ENCODE results near the gene BZW1. TPM values are rescaled to one million over a fixed set of nuclear protein-coding genes. Genes with fewer than 3 reads are reported as not detected.

The BZW1 gene
- total RNA-seq, 1 donor from 2014 or later: 214 TPM

- Mint-ChIP-seq H3K36me3 (ENCODE audit: unreplicated experiment) (no peaks in the 10 kb centered on the region), H3K27ac (ENCODE audit: unreplicated experiment) (no peak overlapping the region), H3K4me1 (ENCODE audit: unreplicated experiment) (no peaks in the 10 kb centered on the region), H3K27me3 (ENCODE audit: unreplicated experiment) (peaks cover 4% of the 10 kb centered on the region), H3K4me3 (ENCODE audit: unreplicated experiment) (no peak overlapping the region), H3K9me3 (ENCODE audit: unreplicated experiment) (no peaks in the 10 kb centered on the region)
- no peak for TF ChIP-seq CTCF (IDR thresholded peaks at IDR 0.05)
- DNase-seq (ENCODE audit: extremely low spot score, unreplicated experiment): peak; percentile 83
Observed at GRCh38 chr2:200843993-200844948, 32.6 kb downstream of the BZW1 start.

GRCh38 chr2:200845194-200845593, 33.5 kb downstream of the BZW1 start:
- Mint-ChIP-seq H3K36me3 (ENCODE audit: unreplicated experiment) (no peaks in the 10 kb centered on the region), H3K4me1 (ENCODE audit: unreplicated experiment) (no peaks in the 10 kb centered on the region), H3K27me3 (ENCODE audit: unreplicated experiment) (peaks cover 4% of the 10 kb centered on the region), H3K4me3 (ENCODE audit: unreplicated experiment) (no peak overlapping the region), H3K27ac (ENCODE audit: unreplicated experiment) (no peak overlapping the region), H3K9me3 (ENCODE audit: unreplicated experiment) (no peaks in the 10 kb centered on the region)
- no peak for TF ChIP-seq CTCF (IDR thresholded peaks at IDR 0.05)
- DNase-seq (ENCODE audit: extremely low spot score, unreplicated experiment): no peak

- DNase-seq (ENCODE audit: extremely low spot score, unreplicated experiment): no peak
- H3K27ac Mint-ChIP-seq (ENCODE audit: unreplicated experiment): no peak overlapping the region
- H3K9me3 Mint-ChIP-seq (ENCODE audit: unreplicated experiment): no peaks in the 10 kb centered on the region
- peaks cover 4% of the 10 kb centered on the region for H3K27me3 Mint-ChIP-seq (ENCODE audit: unreplicated experiment)
- no peak overlapping the region for H3K4me3 Mint-ChIP-seq (ENCODE audit: unreplicated experiment)
- H3K4me1 Mint-ChIP-seq (ENCODE audit: unreplicated experiment): no peaks in the 10 kb centered on the region
- TF ChIP-seq CTCF (IDR thresholded peaks at IDR 0.05): no peak
- H3K36me3 Mint-ChIP-seq (ENCODE audit: unreplicated experiment): peaks cover 6% of the 10 kb centered on the region
Observed at GRCh38 chr2:200845669-200846325, 34.1 kb downstream of the BZW1 start.

GRCh38 chr2:200847269-200847668, 35.6 kb downstream of the BZW1 start:
- Mint-ChIP-seq H3K27me3 (ENCODE audit: unreplicated experiment) (peaks cover 4% of the 10 kb centered on the region), H3K9me3 (ENCODE audit: unreplicated experiment) (no peaks in the 10 kb centered on the region), H3K4me3 (ENCODE audit: unreplicated experiment) (no peak overlapping the region), H3K27ac (ENCODE audit: unreplicated experiment) (no peak overlapping the region), H3K4me1 (ENCODE audit: unreplicated experiment) (no peaks in the 10 kb centered on the region), H3K36me3 (ENCODE audit: unreplicated experiment) (peaks cover 16% of the 10 kb centered on the region)
- DNase-seq (ENCODE audit: extremely low spot score, unreplicated experiment): no peak
- TF ChIP-seq CTCF (IDR thresholded peaks at IDR 0.05): no peak

GRCh38 chr2:200847939-200848338, 36.2 kb downstream of the BZW1 start:
- no peak for DNase-seq (ENCODE audit: extremely low spot score, unreplicated experiment)
- Mint-ChIP-seq H3K4me1 (ENCODE audit: unreplicated experiment) (no peaks in the 10 kb centered on the region), H3K27me3 (ENCODE audit: unreplicated experiment) (no peaks in the 10 kb centered on the region), H3K27ac (ENCODE audit: unreplicated experiment) (no peak overlapping the region), H3K9me3 (ENCODE audit: unreplicated experiment) (no peaks in the 10 kb centered on the region), H3K4me3 (ENCODE audit: unreplicated experiment) (no peak overlapping the region), H3K36me3 (ENCODE audit: unreplicated experiment) (peaks cover 23% of the 10 kb centered on the region)
- TF ChIP-seq CTCF (IDR thresholded peaks at IDR 0.05): no peak

Data from osteocyte (in vitro differentiated cells).